ENCODE data around the gene CCDC137.

Gene CCDC137

GRCh38 chr17:81702934-81703746 lies 36.6 kb downstream of the CCDC137 start, which contains the start of gene MRPL12:
Gene MRPL12, plus strand, starts transcription at chr17:81703367. Its CDS starts 135 bp downstream, at chr17:81703502.
- DNase-seq = peak; percentile 92

- DNase-seq = no peak
Observed at GRCh38 chr17:81703747-81704654, 37.5 kb downstream of the CCDC137 start.

GRCh38 chr17:81705518-81706231 lies 39.1 kb downstream of the CCDC137 start:
- DNase-seq = no peak

GRCh38 chr17:81706232-81706611 lies 39.7 kb downstream of the CCDC137 start:
- no peak for DNase-seq

- DNase-seq = no peak
Observed at GRCh38 chr17:81706757-81707624, 40.5 kb downstream of the CCDC137 start.

GRCh38 chr17:81707725-81708646 lies 41.4 kb downstream of the CCDC137 start:
- no peak for DNase-seq

GRCh38 chr17:81708739-81709185 lies 42.2 kb downstream of the CCDC137 start:
- DNase-seq = no peak

GRCh38 chr17:81710514-81711308 lies 44.2 kb downstream of the CCDC137 start:
- DNase-seq = no peak

GRCh38 chr17:81711814-81712467 lies 45.4 kb downstream of the CCDC137 start, which contains the start of gene SLC25A10:
Gene SLC25A10, plus strand, starts transcription at chr17:81712284. Its CDS starts 143 bp downstream, at chr17:81712427.
- DNase-seq = peak; percentile 69

- peak; percentile 30 for DNase-seq
Observed at GRCh38 chr17:81712468-81713003, 46.0 kb downstream of the CCDC137 start.

- DNase-seq = no peak
Observed at GRCh38 chr17:81713004-81713555, 46.5 kb downstream of the CCDC137 start.

- DNase-seq = no peak
Observed at GRCh38 chr17:81713556-81714411, 47.2 kb downstream of the CCDC137 start.

- no peak for DNase-seq
Observed at GRCh38 chr17:81714412-81715106, 48.0 kb downstream of the CCDC137 start.

GRCh38 chr17:81715107-81715871 lies 48.8 kb downstream of the CCDC137 start:
- DNase-seq = no peak

- no peak for DNase-seq
Observed at GRCh38 chr17:81715872-81716673, 49.5 kb downstream of the CCDC137 start.

Measured in HCEC 1CT (cell line).